ENCODE data around the gene ANO1.

Gene ANO1

GRCh38 chr11:70133771-70134335 lies 55.7 kb downstream of the ANO1 start:
- Histone ChIP-seq H3K79me2 (ENCODE audit: low read length) (no peaks in the 10 kb centered on the region), H3K9ac (ENCODE audit: low read length) (no peak overlapping the region), H3K27me3 (ENCODE audit: low read depth, low read length) (peaks cover 35% of the 10 kb centered on the region), H4K20me1 (ENCODE audit: insufficient read depth, low read length) (no peaks in the 10 kb centered on the region), H3K36me3 (replicated peaks; ENCODE audit: low read depth, low read length) (no peaks in the 10 kb centered on the region), H3K4me1 (ENCODE audit: low read length) (no peaks in the 10 kb centered on the region), H3K4me3 (ENCODE audit: low read length) (no peak overlapping the region), H2AFZ (ENCODE audit: low read depth, low read length) (no peak overlapping the region), H3K27ac (ENCODE audit: low read length) (no peak overlapping the region), H3K4me2 (ENCODE audit: low read length) (no peak overlapping the region), H3K9me3 (ENCODE audit: insufficient read depth, low read length) (no peaks in the 10 kb centered on the region)
- TF ChIP-seq CTCF (IDR thresholded peaks at IDR 0.05; ENCODE audit: low read depth, low read length) (no peak), EZH2phosphoT487 (IDR thresholded peaks at IDR 0.05; ENCODE audit: low read depth) (no peak)

GRCh38 chr11:70134490-70134889 lies 56.4 kb downstream of the ANO1 start:
- H3K79me2 ChIP-seq (ENCODE audit: low read length), result no peaks in the 10 kb centered on the region
- no peaks in the 10 kb centered on the region for H3K36me3 ChIP-seq (replicated peaks; ENCODE audit: low read depth, low read length)
- H2AFZ ChIP-seq (ENCODE audit: low read depth, low read length), result no peak overlapping the region
- H4K20me1 ChIP-seq (ENCODE audit: insufficient read depth, low read length), result no peaks in the 10 kb centered on the region
- H3K27ac ChIP-seq (ENCODE audit: low read length), result no peak overlapping the region
- H3K9ac ChIP-seq (ENCODE audit: low read length), result no peak overlapping the region
- peaks cover 35% of the 10 kb centered on the region for H3K27me3 ChIP-seq (ENCODE audit: low read depth, low read length)
- no peaks in the 10 kb centered on the region for H3K4me1 ChIP-seq (ENCODE audit: low read length)
- no peak for TF ChIP-seq EZH2phosphoT487 (IDR thresholded peaks at IDR 0.05; ENCODE audit: low read depth)
- no peak for TF ChIP-seq CTCF (IDR thresholded peaks at IDR 0.05; ENCODE audit: low read depth, low read length)
- H3K4me3 ChIP-seq (ENCODE audit: low read length), result no peak overlapping the region
- no peaks in the 10 kb centered on the region for H3K9me3 ChIP-seq (ENCODE audit: insufficient read depth, low read length)
- H3K4me2 ChIP-seq (ENCODE audit: low read length), result no peak overlapping the region

GRCh38 chr11:70135142-70135541 lies 57.0 kb downstream of the ANO1 start:
- H3K4me1 ChIP-seq (ENCODE audit: low read length), result no peaks in the 10 kb centered on the region
- no peak overlapping the region for H3K4me3 ChIP-seq (ENCODE audit: low read length)
- no peaks in the 10 kb centered on the region for H3K79me2 ChIP-seq (ENCODE audit: low read length)
- H2AFZ ChIP-seq (ENCODE audit: low read depth, low read length), result no peak overlapping the region
- no peak overlapping the region for H3K27ac ChIP-seq (ENCODE audit: low read length)
- TF ChIP-seq EZH2phosphoT487 (IDR thresholded peaks at IDR 0.05; ENCODE audit: low read depth) (no peak), CTCF (IDR thresholded peaks at IDR 0.05; ENCODE audit: low read depth, low read length) (no peak)
- peaks cover 35% of the 10 kb centered on the region for H3K27me3 ChIP-seq (ENCODE audit: low read depth, low read length)
- no peak overlapping the region for H3K4me2 ChIP-seq (ENCODE audit: low read length)
- no peaks in the 10 kb centered on the region for H3K36me3 ChIP-seq (replicated peaks; ENCODE audit: low read depth, low read length)
- H3K9ac ChIP-seq (ENCODE audit: low read length), result no peak overlapping the region
- no peaks in the 10 kb centered on the region for H4K20me1 ChIP-seq (ENCODE audit: insufficient read depth, low read length)
- no peaks in the 10 kb centered on the region for H3K9me3 ChIP-seq (ENCODE audit: insufficient read depth, low read length)

GRCh38 chr11:70135625-70136059 lies 57.5 kb downstream of the ANO1 start:
- no peaks in the 10 kb centered on the region for H3K9me3 ChIP-seq (ENCODE audit: insufficient read depth, low read length)
- no peaks in the 10 kb centered on the region for H3K36me3 ChIP-seq (replicated peaks; ENCODE audit: low read depth, low read length)
- H3K9ac ChIP-seq (ENCODE audit: low read length), result no peak overlapping the region
- no peaks in the 10 kb centered on the region for H4K20me1 ChIP-seq (ENCODE audit: insufficient read depth, low read length)
- no peak overlapping the region for H3K4me3 ChIP-seq (ENCODE audit: low read length)
- no peak overlapping the region for H3K27ac ChIP-seq (ENCODE audit: low read length)
- H3K4me2 ChIP-seq (ENCODE audit: low read length), result no peak overlapping the region
- H3K4me1 ChIP-seq (ENCODE audit: low read length), result no peaks in the 10 kb centered on the region
- no peak overlapping the region for H2AFZ ChIP-seq (ENCODE audit: low read depth, low read length)
- TF ChIP-seq EZH2phosphoT487 (IDR thresholded peaks at IDR 0.05; ENCODE audit: low read depth), result no peak
- TF ChIP-seq CTCF (IDR thresholded peaks at IDR 0.05; ENCODE audit: low read depth, low read length), result no peak
- H3K79me2 ChIP-seq (ENCODE audit: low read length), result no peaks in the 10 kb centered on the region
- peaks cover 36% of the 10 kb centered on the region for H3K27me3 ChIP-seq (ENCODE audit: low read depth, low read length)

Measured in OCI-LY3 (cell line).